IMR-90 (cell line): ENCODE measurements around the gene XRCC4. TPM values are rescaled to one million over a fixed set of nuclear protein-coding genes. Genes with fewer than 3 reads are reported as not detected.

Source experiments
- ATAC-seq: fragments of 200-7000 bp; cut with Tn5 transposase; 2 replicates; pipeline ENCODE4 v1.9.1; 2020; ENCODE audit warnings: low read depth, mild to moderate bottlenecking, moderate library complexity
- BruUV-seq: library from RNA; stranded (reverse); fragments of 400-500 nt; replicated peaks from 2 replicates; lab custom pipeline; 2021; lab: Mats Ljungman, UMichigan
- CTCF ChIA-PET: fragments of 300-600 bp; formaldehyde crosslinking; extraction: SDS; loops from one replicate; lab custom pipeline; 2021; ENCODE audit warnings: antibody characterized with exemption; lab: Yijun Ruan, JAX
- POLR2A ChIA-PET: fragments of 300-600 bp; sonication (Branson Sonifier 250); formaldehyde crosslinking; loops from one replicate; lab custom pipeline; 2022; ENCODE audit warnings: antibody characterized with exemption; ENCODE audit not compliant: unreplicated experiment; lab: Charles Lee
- DNase-seq: peaks from one replicate; pipeline ENCODE4 v3.0.0; 2013
- H2AFZ ChIP-seq: replicated peaks from 2 replicates; pipeline ENCODE3; 2013; ENCODE audit warnings: low read length, mild to moderate bottlenecking; ENCODE audit not compliant: poor library complexity
- H2AK5ac ChIP-seq: 2 replicates; pipeline ENCODE4 v1.6.1; 2013; ENCODE audit warnings: low read depth, low read length, inconsistent platforms
- H2AK9ac ChIP-seq: replicated peaks from 2 replicates; pipeline ENCODE3; 2013; ENCODE audit warnings: mild to moderate bottlenecking, low read depth, low read length, moderate library complexity; ENCODE audit not compliant: poor library complexity
- H2BK120ac ChIP-seq: 2 replicates; pipeline ENCODE4 v1.6.1; 2013; ENCODE audit warnings: low read depth, low read length, inconsistent platforms
- H2BK15ac ChIP-seq: 3 replicates; pipeline ENCODE4 v1.6.1; 2013; ENCODE audit warnings: low read depth, low read length, inconsistent platforms
- H2BK20ac ChIP-seq: 2 replicates; pipeline ENCODE4 v1.6.1; 2013; ENCODE audit warnings: low read depth, mild to moderate bottlenecking, inconsistent platforms, low read length, moderate library complexity
- H2BK5ac ChIP-seq: 2 replicates; pipeline ENCODE4 v1.6.1; 2013; ENCODE audit warnings: mild to moderate bottlenecking, low read depth, low read length, inconsistent platforms; ENCODE audit not compliant: poor library complexity, severe bottlenecking
- H3K14ac ChIP-seq: replicated peaks from 2 replicates; pipeline ENCODE4 v1.6.1; 2013; ENCODE audit warnings: low read depth, low read length, inconsistent platforms
- H3K18ac ChIP-seq: 2 replicates; pipeline ENCODE4 v1.6.1; 2013; ENCODE audit warnings: low read depth, low read length, control low read depth
- H3K23ac ChIP-seq: 2 replicates; pipeline ENCODE4 v1.6.1; 2013; ENCODE audit warnings: low read depth, low read length, inconsistent platforms
- H3K27ac ChIP-seq: 2 replicates; pipeline ENCODE4 v1.5.1; 2013; ENCODE audit warnings: mild to moderate bottlenecking, control low read depth, low read length; ENCODE audit not compliant: insufficient read depth
- H3K27me3 ChIP-seq: 2 replicates; pipeline ENCODE4 v1.6.1; 2013; ENCODE audit warnings: low read length; ENCODE audit not compliant: control insufficient read depth, insufficient read depth
- H3K36me3 ChIP-seq: 2 replicates; pipeline ENCODE4 v1.6.1; 2013; ENCODE audit warnings: low read length, mixed read lengths; ENCODE audit not compliant: control insufficient read depth, insufficient read depth
- H3K4ac ChIP-seq: 2 replicates; pipeline ENCODE4 v1.6.1; 2013; ENCODE audit warnings: low read depth, low read length, inconsistent platforms
- H3K4me1 ChIP-seq: 2 replicates; pipeline ENCODE4 v1.6.1; 2013; ENCODE audit warnings: low read length, mixed read lengths; ENCODE audit not compliant: control insufficient read depth, insufficient read depth
- H3K4me2 ChIP-seq: 2 replicates; pipeline ENCODE4 v1.6.1; 2013; ENCODE audit warnings: low read depth, mild to moderate bottlenecking, control low read depth, low read length, moderate library complexity
- H3K4me3 ChIP-seq: 2 replicates; pipeline ENCODE4 v1.5.1; 2013; ENCODE audit warnings: low read depth, mild to moderate bottlenecking, control low read depth, low read length, moderate library complexity; ENCODE audit not compliant: insufficient read depth
- H3K56ac ChIP-seq: 2 replicates; pipeline ENCODE4 v1.6.1; 2013; ENCODE audit warnings: low read length, inconsistent platforms; ENCODE audit not compliant: insufficient read depth; ENCODE audit errors: extremely low read depth
- H3K79me1 ChIP-seq, 2 experiments: 2 replicates each; pipeline ENCODE4 v1.6.1; 2013; ENCODE audit warnings: low read length in 2 of 2, inconsistent platforms in 1 of 2, low read depth in 1 of 2
- H3K9ac ChIP-seq: 2 replicates; pipeline ENCODE4 v1.6.1; 2013; ENCODE audit warnings: low read depth, low read length, control low read depth
- H3K9me1 ChIP-seq: 2 replicates; pipeline ENCODE4 v1.6.1; 2013; ENCODE audit warnings: low read length, inconsistent platforms; ENCODE audit not compliant: insufficient read depth
- H3K9me3 ChIP-seq: 2 replicates; pipeline ENCODE4 v1.6.1; 2013; ENCODE audit warnings: low read length; ENCODE audit not compliant: control insufficient read depth, insufficient read depth
- H4K20me1 ChIP-seq: 2 replicates; pipeline ENCODE4 v1.6.1; 2013; ENCODE audit warnings: low read length, inconsistent platforms; ENCODE audit not compliant: insufficient read depth
- H4K5ac ChIP-seq: 2 replicates; pipeline ENCODE4 v1.6.1; 2013; ENCODE audit warnings: mild to moderate bottlenecking, low read depth, low read length, control low read depth
- H4K8ac ChIP-seq, 2 experiments: 2 replicates each; pipeline ENCODE4 v1.6.1; 2013; ENCODE audit warnings: low read depth in 2 of 2, low read length in 2 of 2, control low read depth in 1 of 2, inconsistent platforms in 1 of 2
- H4K91ac ChIP-seq: 2 replicates; pipeline ENCODE4 v1.6.1; 2013; ENCODE audit warnings: low read depth, low read length, inconsistent platforms; ENCODE audit not compliant: insufficient read depth
- BHLHE40 ChIP-seq: fragments of 150-350 bp; IDR thresholded peaks from 2 replicates; pipeline ENCODE4 v1.6.1; 2016; ENCODE audit warnings: mild to moderate bottlenecking, low read depth, low read length
- CHD1 ChIP-seq: IDR thresholded peaks from 2 replicates; pipeline ENCODE4 v1.6.1; 2012; ENCODE audit warnings: low read depth, low read length, improper control_type of control experiment
- MAFK ChIP-seq: IDR thresholded peaks from 2 replicates; pipeline ENCODE4 v1.6.1; 2012; ENCODE audit warnings: low read depth, low read length, improper control_type of control experiment
- MAZ ChIP-seq: IDR thresholded peaks from 2 replicates; pipeline ENCODE4 v1.6.1; 2012; ENCODE audit warnings: low read depth, mild to moderate bottlenecking, low read length, improper control_type of control experiment, moderate library complexity, borderline replicate concordance
- MXI1 ChIP-seq: IDR thresholded peaks from 2 replicates; pipeline ENCODE4 v1.6.1; 2012; ENCODE audit warnings: low read depth, mild to moderate bottlenecking, low read length, moderate library complexity, borderline replicate concordance
- NFE2L2 ChIP-seq: fragments of 150-350 bp; IDR thresholded peaks from 2 replicates; pipeline ENCODE4 v1.6.1; 2016; ENCODE audit warnings: low read depth, mild to moderate bottlenecking, low read length
- RAD21 ChIP-seq: IDR thresholded peaks from 2 replicates; pipeline ENCODE4 v1.6.1; 2012; ENCODE audit warnings: low read length, improper control_type of control experiment
- RFX5 ChIP-seq: IDR thresholded peaks from 2 replicates; pipeline ENCODE4 v1.8.0; 2012; ENCODE audit warnings: low read depth, mild to moderate bottlenecking, low read length, moderate library complexity
- WGBS, 2 experiments: methylation state at CpG; one replicate each; pipeline versions ENCODE4 v1.1.5 to v1.1.7; 2013; ENCODE audit warnings: missing lambda C conversion rate in 2 of 2; ENCODE audit not compliant: insufficient read length in 1 of 2; ENCODE audit errors: extremely low coverage in 2 of 2; 5-methylcytosine and 5-hydroxymethylcytosine counted together
- dilution Hi-C: fragments of 300-500 bp; cut with HindIII; formaldehyde crosslinking; loops from one replicate; pipeline ENCODE4 v1.14.3; 2018; ENCODE audit warnings: low sequenced_read_pairs; ENCODE audit not compliant: unreplicated experiment
- in situ Hi-C: fragments of 300-500 bp; cut with MboI; formaldehyde crosslinking; loops from 3 replicates; pipeline ENCODE4 v1.14.3; 2019; ENCODE audit warnings: low sequenced_read_pairs, inconsistent platforms, mixed read lengths
- intact Hi-C: fragments of 100-400 bp; cut with micrococcal nuclease; formaldehyde crosslinking; loops from 2 replicates; pipeline ENCODE4 v1.10.0; 2022
- polyA plus RNA-seq, 3 experiments: library from polyadenylated mRNA; depleted of rRNA; stranded (reverse); fragments of >200 nt; gene quantifications; 2 replicates each; pipeline ENCODE4 v1.2.3, GENCODE V29; 2012; ENCODE audit warnings: low replicate concordance in 1 of 3
- total RNA-seq: library from RNA; depleted of rRNA; stranded (reverse); fragments of >200 nt; gene quantifications from 2 replicates; pipeline ENCODE4 v1.2.3, GENCODE V29; 2012
- TF ChIP-seq, protein P1 (sequence below): fragments of 150-350 bp; IDR thresholded peaks from 2 replicates; pipeline ENCODE4 v1.6.1; 2016; ENCODE audit warnings: low read depth, mild to moderate bottlenecking, low read length, moderate library complexity, borderline replicate concordance

The XRCC4 gene
- total and polyA plus RNA-seq, 2 of the 4 experiments (the other 2 are of a cell fraction): 3.5 to 4.7 TPM

DNA sequence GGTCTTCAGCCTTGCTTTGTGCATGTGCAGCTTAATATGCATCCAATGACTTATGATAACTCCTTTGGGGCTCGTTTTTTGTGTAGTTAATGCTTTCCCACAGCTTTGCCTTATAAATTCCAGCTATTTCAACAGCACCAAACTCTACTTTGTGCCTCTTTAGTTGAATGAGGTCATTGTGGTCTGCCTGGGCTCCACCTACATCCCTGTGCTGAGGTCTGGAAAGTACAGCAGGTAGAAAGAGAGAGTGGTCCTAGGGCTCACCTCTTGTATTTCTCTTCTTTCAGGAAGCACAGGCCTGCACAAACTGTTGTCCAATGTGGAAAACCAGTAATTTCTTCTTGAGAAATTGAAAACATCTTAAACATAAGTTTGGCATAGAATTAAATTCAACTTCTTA is 167.2 kb downstream of the XRCC4 start:
- Histone ChIP-seq H3K9ac (no peak overlapping the region), H3K23ac (no peak overlapping the region), H4K8ac (no peak overlapping the region), H3K4me2 (no peak overlapping the region), H3K79me1 (no peaks in the 10 kb centered on the region), H2AK9ac (no peak overlapping the region), H4K91ac (no peak overlapping the region), H2AFZ (no peak overlapping the region), H4K5ac (no peak overlapping the region), H3K14ac (no peak overlapping the region), H2BK20ac (no peak overlapping the region), H3K4ac (no peak overlapping the region), H3K27me3 (no peaks in the 10 kb centered on the region), H3K56ac (no peak overlapping the region), H3K9me1 (no peaks in the 10 kb centered on the region), H3K36me3 (no peaks in the 10 kb centered on the region), H3K4me3 (no peak overlapping the region), H2AK5ac (no peak overlapping the region), H2BK15ac (no peak overlapping the region), H2BK5ac (no peak overlapping the region), H3K18ac (no peak overlapping the region), H2BK120ac (no peak overlapping the region), H3K9me3 (no peaks in the 10 kb centered on the region), H3K27ac (no peak overlapping the region), H3K4me1 (no peaks in the 10 kb centered on the region; the same call in 1 of the 2 replicates), H4K20me1 (no peaks in the 10 kb centered on the region)
- TF ChIP-seq RAD21: no peak
- no peak for TF ChIP-seq CHD1
- TF ChIP-seq MAFK: no peak
- no peak for TF ChIP-seq MXI1
- TF ChIP-seq, protein P1, sequence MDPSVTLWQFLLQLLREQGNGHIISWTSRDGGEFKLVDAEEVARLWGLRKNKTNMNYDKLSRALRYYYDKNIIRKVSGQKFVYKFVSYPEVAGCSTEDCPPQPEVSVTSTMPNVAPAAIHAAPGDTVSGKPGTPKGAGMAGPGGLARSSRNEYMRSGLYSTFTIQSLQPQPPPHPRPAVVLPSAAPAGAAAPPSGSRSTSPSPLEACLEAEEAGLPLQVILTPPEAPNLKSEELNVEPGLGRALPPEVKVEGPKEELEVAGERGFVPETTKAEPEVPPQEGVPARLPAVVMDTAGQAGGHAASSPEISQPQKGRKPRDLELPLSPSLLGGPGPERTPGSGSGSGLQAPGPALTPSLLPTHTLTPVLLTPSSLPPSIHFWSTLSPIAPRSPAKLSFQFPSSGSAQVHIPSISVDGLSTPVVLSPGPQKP: no peak
- no peak for TF ChIP-seq NFE2L2
- TF ChIP-seq MAZ: no peak
- no peak for TF ChIP-seq BHLHE40
- TF ChIP-seq RFX5: no peak
- dilution Hi-C loops: no loop called here
- CTCF ChIA-PET: interaction anchor here (0.8 kb wide), 1 partner anchor 167 kb away, joined by 3 read pairs; the partner anchor contains the start of genes TMEM167A and XRCC4
- in situ Hi-C loops: no loop called here
- POLR2A ChIA-PET: no interaction called here
- DNase-seq (no peak), ATAC-seq (no peak)
- intact Hi-C loops: no loop called here
- no TSS peak for BruUV-seq
- no CpG with 5 or more reads among the region's 1 CpG for WGBS, 2 experiments
